OCI-LY7 (cell line): ENCODE data around the gene FOXP1. TPM values are rescaled to one million over a fixed set of nuclear protein-coding genes. Genes with fewer than 3 reads are reported as not detected.
"Not testable (repeated sequence)": the region's sequence is repeated elsewhere in the genome, so short reads cannot be mapped to it uniquely, and the experiment has no call there.

Experiments
- BruUV-seq: library from RNA; stranded (reverse); fragments of 400-500 nt; replicated peaks from 2 replicates; lab custom pipeline; 2021; lab: Mats Ljungman, UMichigan
- CTCF ChIA-PET: fragments of 300-600 bp; sonication (Branson Sonifier 250); formaldehyde crosslinking; loops from one replicate; lab custom pipeline; 2022; ENCODE audit warnings: antibody characterized with exemption; ENCODE audit not compliant: unreplicated experiment; lab: Charles Lee
- POLR2A ChIA-PET: fragments of 300-600 bp; sonication (Branson Sonifier 250); formaldehyde crosslinking; loops from one replicate; lab custom pipeline; 2022; ENCODE audit warnings: antibody characterized with exemption; lab: Charles Lee
- DNase-seq: peaks from one replicate; pipeline ENCODE4 v3.0.0-alpha.2; 2015; ENCODE audit warnings: low spot score
- H2AFZ ChIP-seq: fragments of 200-600 bp; sonication (generic), shearing (Covaris generic); 2 replicates; pipeline ENCODE4 v1.6.1; 2014; ENCODE audit warnings: mild to moderate bottlenecking, antibody characterized with exemption, low read length, moderate library complexity
- H3K27ac ChIP-seq: fragments of 200-600 bp; sonication (generic); 2 replicates; pipeline ENCODE4 v1.5.1; 2014; ENCODE audit warnings: mixed run types, low read depth, mild to moderate bottlenecking, moderate library complexity, low read length, inconsistent platforms; ENCODE audit not compliant: poor library complexity, severe bottlenecking
- H3K36me3 ChIP-seq: fragments of 200-600 bp; sonication (generic); 2 replicates; pipeline ENCODE4 v1.6.1; 2014; ENCODE audit warnings: mild to moderate bottlenecking, antibody characterized with exemption, low read length, moderate library complexity, mixed read lengths; ENCODE audit not compliant: insufficient read depth
- H3K4me1 ChIP-seq: fragments of 200-600 bp; sonication (generic); 2 replicates; pipeline ENCODE4 v1.5.1; 2014; ENCODE audit warnings: mild to moderate bottlenecking, low read length; ENCODE audit not compliant: insufficient read depth, poor library complexity, severe bottlenecking
- H3K4me2 ChIP-seq: fragments of 200-600 bp; sonication (generic); 2 replicates; pipeline ENCODE4 v1.6.1; 2014; ENCODE audit warnings: mild to moderate bottlenecking, low read length
- H3K4me3 ChIP-seq: fragments of 200-600 bp; sonication (generic); 2 replicates; pipeline ENCODE4 v1.5.1; 2014; ENCODE audit warnings: mild to moderate bottlenecking, low read depth, low read length; ENCODE audit not compliant: poor library complexity, severe bottlenecking
- H3K79me2 ChIP-seq: fragments of 200-600 bp; sonication (generic); 2 replicates; pipeline ENCODE4 v1.6.1; 2016; ENCODE audit warnings: low read depth, mild to moderate bottlenecking, low read length, moderate library complexity, mixed read lengths; ENCODE audit not compliant: insufficient read depth
- H3K9me2 ChIP-seq: fragments of 200-600 bp; sonication (generic); 2 replicates; pipeline ENCODE4 v1.6.1; 2016; ENCODE audit warnings: mild to moderate bottlenecking, low read length, mixed read lengths; ENCODE audit not compliant: insufficient read depth
- H3K9me3 ChIP-seq: fragments of 200-600 bp; sonication (generic); 2 replicates; pipeline ENCODE4 v1.6.1; 2014; ENCODE audit warnings: mild to moderate bottlenecking, mixed run types, low read length, mixed read lengths
- H4K20me1 ChIP-seq: fragments of 200-600 bp; sonication (generic); 2 replicates; pipeline ENCODE4 v1.6.1; 2014; ENCODE audit warnings: mild to moderate bottlenecking, antibody characterized with exemption, low read length, moderate library complexity, mixed read lengths; ENCODE audit not compliant: insufficient read depth
- EZH2phosphoT487 ChIP-seq: fragments of 200-600 bp; sonication (generic); IDR thresholded peaks from 2 replicates; pipeline ENCODE4 v1.6.1; 2018; ENCODE audit warnings: low read depth, borderline replicate concordance, mild to moderate bottlenecking, mixed run types, antibody characterized with exemption, low read length, moderate library complexity, mixed read lengths
- intact Hi-C: fragments of 100-400 bp; cut with micrococcal nuclease; formaldehyde crosslinking; loops from one replicate; pipeline ENCODE4 v1.10.0; 2022; ENCODE audit not compliant: unreplicated experiment
- total RNA-seq, 2 experiments: library from RNA; depleted of rRNA in 1 of 2; stranded (reverse); fragments of >200 nt in 1 of 2; shearing (Covaris generic) in 1 of 2; gene quantifications; 2 replicates each; pipeline ENCODE4 v1.2.3, GENCODE V29; 2014 to 2022
- TF ChIP-seq, protein P1 (sequence below): fragments of 200-600 bp; sonication (generic); conservative IDR thresholded peaks from 2 replicates; pipeline ENCODE4 v1.5.1; 2014; ENCODE audit warnings: mild to moderate bottlenecking, antibody characterized with exemption, low read length, moderate library complexity, mixed read lengths

FOXP1 gene
- total RNA-seq, 2 experiments from 2014 or later, result 87.3 to 151 TPM

DNA sequence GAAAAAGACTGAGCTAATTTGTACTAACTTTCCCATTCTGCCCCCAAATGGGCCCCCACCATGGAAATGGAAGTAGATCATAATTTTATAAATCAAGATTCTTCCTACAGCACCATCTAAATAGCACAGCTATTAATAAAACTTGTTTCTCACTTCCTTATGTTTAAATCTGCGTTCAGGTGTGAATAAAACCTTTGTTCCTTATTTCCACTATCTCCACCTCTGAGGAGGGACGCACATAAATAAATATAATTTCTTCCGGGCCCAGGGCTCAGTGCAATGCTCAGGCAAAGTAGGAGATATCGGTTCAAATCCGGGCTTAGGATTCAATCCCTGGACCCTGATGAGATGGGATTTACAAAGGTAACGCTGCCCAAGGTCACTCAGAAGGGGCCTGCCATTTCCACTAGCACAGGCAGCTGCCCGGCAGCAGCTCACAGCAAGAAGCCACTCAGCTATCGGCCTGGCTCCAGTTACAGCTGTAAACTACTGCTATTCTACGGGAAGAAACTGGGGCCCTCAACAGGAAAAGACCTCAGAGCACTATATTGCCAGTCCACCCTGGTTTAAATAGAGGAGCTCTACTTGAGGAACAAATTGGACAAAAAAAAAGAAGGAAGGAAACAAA, 52.5 kb downstream of the FOXP1 start:
- intact Hi-C loops, result no loop called here
- no peaks in the 10 kb centered on the region for H4K20me1 ChIP-seq
- BruUV-seq, result no TSS peak
- peaks cover 43% of the 10 kb centered on the region for H3K36me3 ChIP-seq
- no peak overlapping the region for H2AFZ ChIP-seq
- H3K4me1 ChIP-seq, result peaks cover 16% of the 10 kb centered on the region
- ChIA-PET CTCF (no interaction called here), POLR2A (interaction anchor here (0.6 kb wide), 2 partner anchors 34 to 259 kb away, joined by 3 read pairs; no protein-coding TSS in a partner anchor)
- H3K79me2 ChIP-seq, result peaks cover 7% of the 10 kb centered on the region; the same call in 1 of the 2 replicates
- no peak for TF ChIP-seq EZH2phosphoT487
- TF ChIP-seq, protein P1, sequence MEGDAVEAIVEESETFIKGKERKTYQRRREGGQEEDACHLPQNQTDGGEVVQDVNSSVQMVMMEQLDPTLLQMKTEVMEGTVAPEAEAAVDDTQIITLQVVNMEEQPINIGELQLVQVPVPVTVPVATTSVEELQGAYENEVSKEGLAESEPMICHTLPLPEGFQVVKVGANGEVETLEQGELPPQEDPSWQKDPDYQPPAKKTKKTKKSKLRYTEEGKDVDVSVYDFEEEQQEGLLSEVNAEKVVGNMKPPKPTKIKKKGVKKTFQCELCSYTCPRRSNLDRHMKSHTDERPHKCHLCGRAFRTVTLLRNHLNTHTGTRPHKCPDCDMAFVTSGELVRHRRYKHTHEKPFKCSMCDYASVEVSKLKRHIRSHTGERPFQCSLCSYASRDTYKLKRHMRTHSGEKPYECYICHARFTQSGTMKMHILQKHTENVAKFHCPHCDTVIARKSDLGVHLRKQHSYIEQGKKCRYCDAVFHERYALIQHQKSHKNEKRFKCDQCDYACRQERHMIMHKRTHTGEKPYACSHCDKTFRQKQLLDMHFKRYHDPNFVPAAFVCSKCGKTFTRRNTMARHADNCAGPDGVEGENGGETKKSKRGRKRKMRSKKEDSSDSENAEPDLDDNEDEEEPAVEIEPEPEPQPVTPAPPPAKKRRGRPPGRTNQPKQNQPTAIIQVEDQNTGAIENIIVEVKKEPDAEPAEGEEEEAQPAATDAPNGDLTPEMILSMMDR, result no peak
- peak overlapping the region; percentile 35 for H3K27ac ChIP-seq
- H3K9me3 ChIP-seq, result no peaks in the 10 kb centered on the region
- H3K4me3 ChIP-seq, result no peak overlapping the region
- peak overlapping the region; percentile 49 for H3K4me2 ChIP-seq
- DNase-seq, result peak; percentile 26
- no peaks in the 10 kb centered on the region for H3K9me2 ChIP-seq

DNA sequence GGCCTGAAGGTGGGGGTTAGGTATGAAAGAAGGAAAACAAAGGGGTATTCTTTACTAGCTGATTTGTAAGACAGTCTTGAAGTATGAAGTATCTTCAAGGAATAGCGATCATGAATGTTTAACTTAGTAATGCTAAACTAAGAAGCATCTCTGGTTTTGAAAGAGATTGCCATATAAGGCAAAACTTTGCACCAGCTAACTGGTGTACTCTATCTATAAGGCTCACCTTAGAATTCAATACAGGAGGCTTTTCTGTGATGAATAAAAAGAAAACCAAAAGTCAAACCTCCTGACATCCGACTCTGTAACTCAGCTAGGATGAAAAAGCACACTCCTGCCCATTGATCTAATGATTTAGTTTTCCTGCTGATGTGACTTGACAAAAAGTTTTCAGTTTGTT, 54.7 kb downstream of the FOXP1 start:
- no peaks in the 10 kb centered on the region for H3K9me3 ChIP-seq
- BruUV-seq, result no TSS peak
- peaks cover 27% of the 10 kb centered on the region for H3K36me3 ChIP-seq
- ChIA-PET POLR2A (interaction anchor here (0.6 to 0.9 kb wide), 2 partner anchors 14 to 88 kb away, joined by 3 read pairs; no protein-coding TSS in a partner anchor), CTCF (no interaction called here)
- peaks cover 16% of the 10 kb centered on the region for H3K4me1 ChIP-seq
- H3K27ac ChIP-seq, result no peak overlapping the region
- no peak overlapping the region for H3K4me2 ChIP-seq
- intact Hi-C loops, result no loop called here
- TF ChIP-seq, protein P1, result no peak
- TF ChIP-seq EZH2phosphoT487, result no peak
- H4K20me1 ChIP-seq, result no peaks in the 10 kb centered on the region
- no peak for DNase-seq
- H3K4me3 ChIP-seq, result no peak overlapping the region
- H3K79me2 ChIP-seq, result no peaks in the 10 kb centered on the region; the same call in 1 of the 2 replicates
- H3K9me2 ChIP-seq, result no peaks in the 10 kb centered on the region
- H2AFZ ChIP-seq, result no peak overlapping the region

DNA sequence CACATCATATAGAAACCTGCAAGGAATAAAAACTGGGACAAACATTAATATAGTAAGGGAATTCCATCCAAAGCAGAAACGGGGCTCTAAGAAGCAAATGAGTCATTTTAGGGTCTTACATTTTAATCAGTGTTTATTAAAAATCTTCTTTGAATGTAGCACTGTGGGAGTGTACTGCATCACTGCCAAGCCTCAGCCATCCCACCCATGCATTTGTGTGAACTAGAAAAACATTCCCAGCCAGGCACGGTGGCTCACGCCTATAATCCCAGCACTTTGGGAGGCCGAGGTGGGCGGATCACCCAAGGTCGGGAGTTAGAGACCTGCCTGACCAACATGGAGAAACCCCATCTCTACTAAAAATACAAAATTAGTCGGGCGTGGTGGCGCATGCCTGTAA, 57.1 kb downstream of the FOXP1 start:
- DNase-seq, intact Hi-C loops, H3K27ac ChIP-seq, CTCF ChIA-PET, H3K9me3 ChIP-seq, H3K4me3 ChIP-seq, H3K9me2 ChIP-seq, H4K20me1 ChIP-seq, H2AFZ ChIP-seq, POLR2A ChIA-PET, H3K4me2 ChIP-seq, H3K79me2 ChIP-seq, BruUV-seq: not testable (repeated sequence)
- peaks cover 11% of the 10 kb centered on the region for H3K4me1 ChIP-seq
- peaks cover 34% of the 10 kb centered on the region for H3K36me3 ChIP-seq
